Loucy (cell line): ENCODE measurements around the gene RPTOR.

ENCODE experiments used
- EZH2phosphoT487 ChIP-seq: fragments of 200-600 bp; IDR thresholded peaks from 2 replicates; pipeline ENCODE4 v1.6.1; 2018; ENCODE audit warnings: antibody characterized with exemption, mild to moderate bottlenecking, moderate library complexity, borderline replicate concordance
- TF ChIP-seq, protein P1 (sequence below): fragments of 200-600 bp; sonication (generic); conservative IDR thresholded peaks from 2 replicates; pipeline ENCODE4 v1.5.1; 2014; ENCODE audit warnings: mild to moderate bottlenecking, antibody characterized with exemption, low read length

DNA sequence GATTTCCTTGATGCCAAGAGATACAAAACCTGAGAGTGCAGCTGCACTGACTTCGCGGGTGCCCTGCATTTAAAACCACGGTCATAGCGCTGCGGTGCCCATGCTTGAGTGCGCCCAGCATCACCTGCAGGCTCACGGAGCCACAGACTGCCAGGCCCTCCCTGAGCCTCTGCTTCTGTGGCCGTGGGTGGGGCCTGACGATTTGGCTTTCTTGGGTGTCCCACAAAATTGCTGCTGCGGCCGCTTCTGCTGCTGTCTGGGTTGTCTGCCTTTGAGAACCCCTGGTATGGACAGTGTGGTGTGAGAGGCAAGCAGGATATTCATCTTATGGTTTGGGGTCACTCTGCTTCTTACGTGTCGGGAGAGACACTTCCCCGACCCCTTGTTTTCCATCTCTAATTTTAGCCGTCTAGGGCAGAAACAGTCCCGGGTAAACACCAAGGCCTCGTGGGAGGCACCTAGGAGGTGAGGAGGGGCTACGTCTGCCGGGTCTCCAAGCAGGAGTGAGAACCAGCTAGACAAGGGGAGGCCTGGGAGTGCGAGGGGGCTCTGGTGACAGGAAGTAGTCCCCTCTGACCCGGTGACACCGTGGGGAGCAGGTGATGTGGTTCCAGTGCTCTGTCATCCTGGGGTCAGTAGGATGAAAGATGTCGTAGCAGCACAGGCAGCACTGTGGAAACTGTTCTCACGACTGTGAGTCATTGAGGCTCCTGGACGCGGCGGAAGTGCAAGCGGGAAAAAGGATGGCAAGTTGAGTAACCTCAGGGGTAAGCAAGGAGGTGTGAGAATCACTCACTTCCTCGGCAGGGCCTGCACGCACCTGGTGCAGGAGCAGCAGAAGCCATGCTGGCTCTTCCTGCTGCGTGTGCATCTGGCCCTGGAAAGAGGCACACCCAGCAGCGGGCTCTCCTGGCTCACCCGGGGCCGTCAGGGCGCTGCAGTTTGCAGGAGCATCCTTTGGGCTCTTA is 176.3 kb downstream of the RPTOR start:
- TF ChIP-seq, protein P1, sequence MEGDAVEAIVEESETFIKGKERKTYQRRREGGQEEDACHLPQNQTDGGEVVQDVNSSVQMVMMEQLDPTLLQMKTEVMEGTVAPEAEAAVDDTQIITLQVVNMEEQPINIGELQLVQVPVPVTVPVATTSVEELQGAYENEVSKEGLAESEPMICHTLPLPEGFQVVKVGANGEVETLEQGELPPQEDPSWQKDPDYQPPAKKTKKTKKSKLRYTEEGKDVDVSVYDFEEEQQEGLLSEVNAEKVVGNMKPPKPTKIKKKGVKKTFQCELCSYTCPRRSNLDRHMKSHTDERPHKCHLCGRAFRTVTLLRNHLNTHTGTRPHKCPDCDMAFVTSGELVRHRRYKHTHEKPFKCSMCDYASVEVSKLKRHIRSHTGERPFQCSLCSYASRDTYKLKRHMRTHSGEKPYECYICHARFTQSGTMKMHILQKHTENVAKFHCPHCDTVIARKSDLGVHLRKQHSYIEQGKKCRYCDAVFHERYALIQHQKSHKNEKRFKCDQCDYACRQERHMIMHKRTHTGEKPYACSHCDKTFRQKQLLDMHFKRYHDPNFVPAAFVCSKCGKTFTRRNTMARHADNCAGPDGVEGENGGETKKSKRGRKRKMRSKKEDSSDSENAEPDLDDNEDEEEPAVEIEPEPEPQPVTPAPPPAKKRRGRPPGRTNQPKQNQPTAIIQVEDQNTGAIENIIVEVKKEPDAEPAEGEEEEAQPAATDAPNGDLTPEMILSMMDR = no peak
- TF ChIP-seq EZH2phosphoT487 = no peak
